ENCODE results near the gene PADI1. TPM values are rescaled to one million over a fixed set of nuclear protein-coding genes. Genes with fewer than 3 reads are reported as not detected.
A peak's percentile ranks its signal among the peaks of the same experiment; 100 is the strongest.

Gene PADI1
- total RNA-seq, 2 experiments from 2014 or later: not detected

DNA sequence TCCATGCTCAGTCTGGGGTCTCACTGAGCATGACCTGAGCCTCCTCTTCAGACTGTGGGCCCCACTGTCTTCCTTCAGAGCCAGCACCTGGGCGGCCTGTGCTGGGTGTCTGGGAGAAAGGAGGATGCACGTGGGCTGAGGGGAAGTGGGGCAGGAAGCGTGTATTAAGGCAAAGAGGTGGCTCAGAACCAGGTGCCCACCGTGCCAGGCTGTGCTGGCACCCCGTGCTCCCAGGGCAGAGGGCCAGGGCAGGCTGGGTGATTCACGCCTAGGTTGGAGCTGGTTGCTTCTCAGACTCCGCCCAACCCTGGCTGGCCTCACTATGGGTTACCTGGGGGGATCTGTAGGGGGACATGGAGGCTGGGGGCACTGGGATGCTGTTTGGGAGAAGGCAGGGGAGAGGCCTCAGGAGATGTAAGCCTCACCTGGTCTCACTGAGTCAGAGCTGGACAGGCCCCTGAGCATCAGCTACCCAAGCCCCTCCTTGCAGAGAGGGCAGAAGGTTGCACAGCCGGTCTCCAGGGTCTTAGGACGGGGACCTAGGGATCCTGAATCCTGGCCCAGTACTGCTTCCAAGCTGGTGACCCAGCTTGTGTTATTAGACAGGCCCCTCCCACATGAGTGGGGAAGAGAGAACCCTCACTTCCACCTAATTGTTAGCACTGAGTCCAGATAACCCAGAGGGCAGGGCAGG lies 18.6 kb upstream of the PADI1 start:
- no peak for TF ChIP-seq EZH2phosphoT487 (IDR thresholded peaks at IDR 0.05; ENCODE audit: borderline replicate concordance, low read depth, low read length)
- TF ChIP-seq, protein P1, sequence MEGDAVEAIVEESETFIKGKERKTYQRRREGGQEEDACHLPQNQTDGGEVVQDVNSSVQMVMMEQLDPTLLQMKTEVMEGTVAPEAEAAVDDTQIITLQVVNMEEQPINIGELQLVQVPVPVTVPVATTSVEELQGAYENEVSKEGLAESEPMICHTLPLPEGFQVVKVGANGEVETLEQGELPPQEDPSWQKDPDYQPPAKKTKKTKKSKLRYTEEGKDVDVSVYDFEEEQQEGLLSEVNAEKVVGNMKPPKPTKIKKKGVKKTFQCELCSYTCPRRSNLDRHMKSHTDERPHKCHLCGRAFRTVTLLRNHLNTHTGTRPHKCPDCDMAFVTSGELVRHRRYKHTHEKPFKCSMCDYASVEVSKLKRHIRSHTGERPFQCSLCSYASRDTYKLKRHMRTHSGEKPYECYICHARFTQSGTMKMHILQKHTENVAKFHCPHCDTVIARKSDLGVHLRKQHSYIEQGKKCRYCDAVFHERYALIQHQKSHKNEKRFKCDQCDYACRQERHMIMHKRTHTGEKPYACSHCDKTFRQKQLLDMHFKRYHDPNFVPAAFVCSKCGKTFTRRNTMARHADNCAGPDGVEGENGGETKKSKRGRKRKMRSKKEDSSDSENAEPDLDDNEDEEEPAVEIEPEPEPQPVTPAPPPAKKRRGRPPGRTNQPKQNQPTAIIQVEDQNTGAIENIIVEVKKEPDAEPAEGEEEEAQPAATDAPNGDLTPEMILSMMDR (conservative IDR thresholded peaks at IDR 0.05; ENCODE audit: low read length): no peak
- Histone ChIP-seq H3K9me2 (ENCODE audit: insufficient read depth, low read length) (no peaks in the 10 kb centered on the region), H2AFZ (ENCODE audit: low read length) (0 out of 2 replicates have a peak overlapping the region, but pooled peaks have one; percentile 34), H3K27ac (ENCODE audit: low read depth, low read length, poor library complexity, severe bottlenecking) (no peak overlapping the region), H3K9me3 (ENCODE audit: low read length) (peaks cover 7% of the 10 kb centered on the region), H3K4me1 (ENCODE audit: insufficient read depth, low read length, poor library complexity, severe bottlenecking) (peaks cover 9% of the 10 kb centered on the region), H3K79me2 (ENCODE audit: insufficient read depth, low read depth, low read length) (no peaks in the 10 kb centered on the region), H3K4me3 (ENCODE audit: low read depth, low read length, poor library complexity, severe bottlenecking) (no peak overlapping the region), H3K4me2 (ENCODE audit: low read length) (peak overlapping the region; percentile 14; the same call in 1 of the 2 replicates), H3K36me3 (ENCODE audit: insufficient read depth, low read length) (no peaks in the 10 kb centered on the region), H4K20me1 (ENCODE audit: insufficient read depth, low read length) (no peaks in the 10 kb centered on the region)
- ChIA-PET POLR2A (interaction anchor here (0.6 kb wide), 1 partner anchor 14 kb away, joined by 4 read pairs; no protein-coding TSS in a partner anchor), CTCF (ENCODE audit: unreplicated experiment) (no interaction called here)
- intact Hi-C loops (cut with micrococcal nuclease; ENCODE audit: unreplicated experiment): no loop called here
- BruUV-seq (replicated peaks): no TSS peak
- DNase-seq (ENCODE audit: low spot score): no peak

DNA sequence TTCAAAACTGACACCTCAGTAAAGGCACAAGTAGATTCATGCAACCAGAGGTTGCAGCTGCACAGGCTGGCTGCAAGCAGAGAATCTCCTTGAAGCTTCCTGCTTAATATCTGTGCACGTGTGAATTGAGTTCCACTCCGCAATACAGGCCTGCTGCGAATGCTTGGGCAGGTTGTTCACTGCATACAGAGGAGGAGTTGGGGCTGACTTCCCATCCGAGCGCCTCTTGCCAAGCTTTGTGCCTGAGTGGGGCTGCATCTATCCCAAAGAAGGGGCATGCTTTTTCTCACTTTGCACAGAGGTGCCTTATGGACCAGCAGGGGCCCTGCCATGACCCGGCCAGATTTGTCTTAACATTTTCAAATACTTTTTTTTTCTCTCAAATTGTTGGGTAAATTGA lies 17.9 kb upstream of the PADI1 start:
- no peaks in the 10 kb centered on the region for H4K20me1 ChIP-seq (ENCODE audit: insufficient read depth, low read length)
- POLR2A ChIA-PET: interaction anchor here (0.9 kb wide), 1 partner anchor 10 kb away, joined by 3 read pairs; no protein-coding TSS in a partner anchor
- no peak for TF ChIP-seq EZH2phosphoT487 (IDR thresholded peaks at IDR 0.05; ENCODE audit: borderline replicate concordance, low read depth, low read length)
- TF ChIP-seq, protein P1 (conservative IDR thresholded peaks at IDR 0.05; ENCODE audit: low read length): no peak
- H2AFZ ChIP-seq (ENCODE audit: low read length): no peak overlapping the region
- no peak overlapping the region for H3K4me3 ChIP-seq (ENCODE audit: low read depth, low read length, poor library complexity, severe bottlenecking)
- H3K4me1 ChIP-seq (ENCODE audit: insufficient read depth, low read length, poor library complexity, severe bottlenecking): peaks cover 9% of the 10 kb centered on the region
- no peak for DNase-seq (ENCODE audit: low spot score)
- no TSS peak for BruUV-seq (replicated peaks)
- no peak overlapping the region for H3K4me2 ChIP-seq (ENCODE audit: low read length)
- H3K9me3 ChIP-seq (ENCODE audit: low read length): peaks cover 7% of the 10 kb centered on the region
- no peaks in the 10 kb centered on the region for H3K79me2 ChIP-seq (ENCODE audit: insufficient read depth, low read depth, low read length)
- no peaks in the 10 kb centered on the region for H3K36me3 ChIP-seq (ENCODE audit: insufficient read depth, low read length)
- no peaks in the 10 kb centered on the region for H3K9me2 ChIP-seq (ENCODE audit: insufficient read depth, low read length)
- CTCF ChIA-PET (ENCODE audit: unreplicated experiment): no interaction called here
- H3K27ac ChIP-seq (ENCODE audit: low read depth, low read length, poor library complexity, severe bottlenecking): no peak overlapping the region
- intact Hi-C loops (cut with micrococcal nuclease; ENCODE audit: unreplicated experiment): no loop called here

DNA sequence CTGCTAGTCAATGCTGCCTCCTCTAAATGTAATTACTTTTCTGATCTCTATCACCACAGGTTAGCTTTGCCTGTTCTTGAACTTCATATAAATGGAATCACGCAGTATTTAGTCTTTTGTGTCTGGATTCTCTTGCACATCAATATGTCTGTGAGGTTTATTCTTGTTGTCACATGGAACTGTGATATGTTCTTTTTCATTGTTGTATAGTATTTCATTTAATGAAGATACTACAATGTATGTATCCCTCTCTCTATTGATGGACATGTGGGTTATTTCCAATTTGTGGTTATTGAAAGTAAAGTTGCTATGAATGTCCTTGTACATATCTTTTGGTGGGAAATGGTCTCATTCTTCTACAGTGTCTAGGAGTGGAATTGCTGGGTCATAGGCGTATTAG lies 16.7 kb upstream of the PADI1 start:
- no peaks in the 10 kb centered on the region for H3K79me2 ChIP-seq (ENCODE audit: insufficient read depth, low read depth, low read length)
- H3K36me3 ChIP-seq (ENCODE audit: insufficient read depth, low read length): no peaks in the 10 kb centered on the region
- no peak overlapping the region for H3K27ac ChIP-seq (ENCODE audit: low read depth, low read length, poor library complexity, severe bottlenecking)
- CTCF ChIA-PET (ENCODE audit: unreplicated experiment): no interaction called here
- peaks cover 7% of the 10 kb centered on the region for H3K9me3 ChIP-seq (ENCODE audit: low read length)
- POLR2A ChIA-PET: no interaction called here
- H3K4me2 ChIP-seq (ENCODE audit: low read length): no peak overlapping the region
- intact Hi-C loops (cut with micrococcal nuclease; ENCODE audit: unreplicated experiment): no loop called here
- peaks cover 9% of the 10 kb centered on the region for H3K4me1 ChIP-seq (ENCODE audit: insufficient read depth, low read length, poor library complexity, severe bottlenecking)
- H3K9me2 ChIP-seq (ENCODE audit: insufficient read depth, low read length): no peaks in the 10 kb centered on the region
- H3K4me3 ChIP-seq (ENCODE audit: low read depth, low read length, poor library complexity, severe bottlenecking): no peak overlapping the region
- H4K20me1 ChIP-seq (ENCODE audit: insufficient read depth, low read length): no peaks in the 10 kb centered on the region
- DNase-seq (ENCODE audit: low spot score): no peak
- H2AFZ ChIP-seq (ENCODE audit: low read length): no peak overlapping the region
- TF ChIP-seq EZH2phosphoT487 (IDR thresholded peaks at IDR 0.05; ENCODE audit: borderline replicate concordance, low read depth, low read length): no peak
- TF ChIP-seq, protein P1 (conservative IDR thresholded peaks at IDR 0.05; ENCODE audit: low read length): no peak
- no TSS peak for BruUV-seq (replicated peaks)
